Skin of body (tissue), 3 donors: ENCODE results near the gene CPLANE1. TPM values are rescaled to one million over a fixed set of nuclear protein-coding genes. Genes with fewer than 3 reads are reported as not detected.

ENCODE experiments used
- DNase-seq: peaks from one replicate; lab custom pipeline; 2025; lab: John Stamatoyannopoulos, UW
- small RNA-seq: library from RNA; depleted of rRNA; stranded (forward); fragments of <200 nt; gene quantifications from one replicate; pipeline ENCODE3, GENCODE V24; 2014; ENCODE audit warnings: low replicate concordance
- total RNA-seq: library from RNA; depleted of rRNA; stranded (reverse); fragments of >200 nt; gene quantifications from one replicate; pipeline ENCODE4 v1.2.3, GENCODE V29; 2014

Gene CPLANE1
- total RNA-seq, 1 donor from 2014 or later, result 28.9 TPM

DNA sequence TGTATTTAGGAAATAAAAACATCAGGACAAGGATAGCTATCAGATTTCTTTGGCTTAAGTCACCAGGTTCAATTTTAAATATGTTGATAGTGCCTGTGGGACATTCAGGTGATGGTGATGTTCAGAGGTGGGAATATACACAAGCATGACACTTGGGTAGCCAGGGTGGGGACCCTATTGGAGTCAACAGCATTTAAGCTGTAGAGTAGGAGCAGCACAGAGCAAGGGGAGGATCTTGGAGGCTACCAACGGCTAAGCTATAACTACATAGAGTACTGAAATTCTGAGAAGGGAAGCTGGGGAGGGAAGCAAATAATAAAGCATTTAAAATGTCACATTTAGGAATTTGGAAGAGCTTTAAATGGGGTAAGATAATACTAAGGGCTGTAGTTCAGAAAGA, 177.7 kb downstream of the CPLANE1 start:
- DNase-seq, result no peak

DNA sequence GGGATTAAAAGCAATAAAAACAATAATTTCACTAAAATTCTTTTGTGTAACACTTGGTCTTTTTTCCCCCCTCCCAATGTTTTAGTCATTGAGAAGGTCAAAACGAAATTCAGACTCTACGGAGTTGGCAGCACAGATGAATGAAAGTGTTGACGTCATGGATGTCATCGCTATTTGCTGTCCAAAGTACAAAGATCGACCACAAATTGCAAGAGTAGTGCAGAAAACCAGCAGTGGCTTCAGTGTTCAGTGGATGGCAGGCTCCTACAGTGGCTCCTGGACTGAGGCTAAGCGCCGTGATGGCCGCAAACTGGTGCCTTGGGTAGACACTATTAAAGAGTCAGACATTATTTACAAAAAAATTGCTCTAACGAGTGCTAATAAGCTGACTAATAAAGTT, 184.7 kb downstream of the CPLANE1 start:
- DNase-seq, result no peak

DNA sequence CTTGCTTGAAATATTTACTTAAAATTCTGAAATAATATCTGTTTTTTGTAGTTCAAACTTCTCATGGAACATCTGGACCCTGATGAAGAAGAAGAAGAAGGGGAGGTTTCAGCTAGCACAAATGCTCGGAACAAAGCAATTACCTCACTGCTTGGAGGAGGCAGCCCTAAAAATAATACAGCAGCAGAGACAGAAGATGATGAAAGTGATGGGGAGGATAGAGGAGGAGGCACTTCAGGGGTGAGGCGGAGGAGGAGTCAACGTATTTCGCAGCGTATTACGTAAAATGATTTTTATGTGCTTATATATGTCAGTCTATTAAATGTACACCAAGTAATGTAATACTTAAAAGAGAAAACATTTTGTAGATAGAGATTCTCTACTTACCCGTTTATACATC, 185.4 kb downstream of the CPLANE1 start:
- no peak for DNase-seq

DNA sequence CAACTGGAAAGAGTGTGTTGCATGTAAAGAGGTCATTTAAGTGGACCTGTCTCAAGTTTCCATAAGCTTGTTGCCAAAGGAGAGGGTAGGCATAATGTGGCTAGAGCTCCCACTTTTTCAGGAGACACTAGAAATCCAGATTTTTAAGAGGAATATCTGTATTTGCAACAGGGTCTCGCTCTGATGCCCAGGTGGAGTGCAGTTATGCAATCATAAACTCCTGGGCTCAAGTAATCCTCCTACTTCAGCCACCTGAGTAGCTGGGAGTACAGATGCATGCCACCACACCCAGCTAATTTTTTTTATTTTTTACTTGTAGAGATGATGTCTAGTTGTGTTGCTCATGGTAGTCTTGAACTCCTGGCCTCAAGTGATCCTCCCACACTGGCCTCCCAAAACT, 189.1 kb downstream of the CPLANE1 start:
- no peak for DNase-seq

DNA sequence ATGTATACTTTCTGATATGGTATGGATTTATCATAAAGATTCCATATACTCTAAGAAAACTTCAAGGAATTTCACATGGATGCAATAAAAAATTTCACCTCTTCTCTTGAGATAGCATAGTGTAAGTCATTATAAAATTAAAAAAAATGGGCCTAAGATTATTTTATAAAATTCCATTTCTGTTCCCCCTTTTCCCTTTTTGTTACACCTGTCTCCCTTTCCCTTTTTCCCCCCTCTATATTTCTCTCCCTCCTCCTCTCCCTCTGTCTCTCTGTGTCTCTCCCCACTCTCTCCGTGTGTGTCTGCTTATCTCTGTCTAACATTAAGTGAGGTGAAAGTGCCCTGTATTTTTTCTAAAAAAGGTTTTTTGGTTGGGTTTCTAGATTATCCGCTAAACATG, 192.4 kb downstream of the CPLANE1 start:
- no peak for DNase-seq

Small RNA genes lying within 50 kb of the gene (small RNA-seq; reads per million reads assigned to genes)
- not detected for gene C8orf59P2

Other genes with a start within 250 kb of the CPLANE1 start
- gene NUP155, start 121.7 kb upstream of the CPLANE1 start, total RNA-seq, result 34.3 TPM
- 34.3 TPM for gene WDR70, start 129.9 kb upstream of the CPLANE1 start, total RNA-seq